Fibroblast of peridontal ligament (primary cell): Measurements from ENCODE around the gene STX10.
"Not testable (repeated sequence)": the region's sequence is repeated elsewhere in the genome, so short reads cannot be mapped to it uniquely, and the experiment has no call there.

Experiments
- DNase-seq: peaks from one replicate; pipeline ENCODE4 v3.0.0-alpha.2; 2010; ENCODE audit errors: extremely low read depth

STX10 gene

GRCh38 chr19:13150187-13150930 lies at the start of gene STX10, which contains the start of gene IER2:
Gene STX10, minus strand, starts transcription at chr19:13150375. Its CDS starts 202 bp downstream, at chr19:13150173.
Gene IER2, plus strand, starts transcription at chr19:13150411. Its CDS starts 2,776 bp downstream, at chr19:13153187.
- peak; percentile 95 for DNase-seq

GRCh38 chr19:13198634-13199033 lies 48.5 kb upstream of the STX10 start:
- DNase-seq = no peak

GRCh38 chr19:13195678-13196077 lies 45.5 kb upstream of the STX10 start:
- no peak for DNase-seq

- no peak for DNase-seq
Observed at GRCh38 chr19:13190781-13191540, 40.8 kb upstream of the STX10 start.

- DNase-seq = no peak
Observed at GRCh38 chr19:13189600-13189999, 39.4 kb upstream of the STX10 start.

- no peak for DNase-seq
Observed at GRCh38 chr19:13187419-13187818, 37.2 kb upstream of the STX10 start.

- DNase-seq = not testable (repeated sequence)
Observed at GRCh38 chr19:13186688-13187087, 36.5 kb upstream of the STX10 start.

GRCh38 chr19:13185763-13186657 lies 35.8 kb upstream of the STX10 start:
- not testable (repeated sequence) for DNase-seq

- DNase-seq = not testable (repeated sequence)
Observed at GRCh38 chr19:13184926-13185325, 34.8 kb upstream of the STX10 start.

- DNase-seq = peak; percentile 65
Observed at GRCh38 chr19:13181747-13182388, 31.7 kb upstream of the STX10 start.

GRCh38 chr19:13178291-13178690 lies 28.1 kb upstream of the STX10 start:
- DNase-seq = not testable (repeated sequence)

- DNase-seq = not testable (repeated sequence)
Observed at GRCh38 chr19:13177584-13177983, 27.4 kb upstream of the STX10 start.

- no peak for DNase-seq
Observed at GRCh38 chr19:13176345-13176744, 26.2 kb upstream of the STX10 start.

- no peak for DNase-seq
Observed at GRCh38 chr19:13173139-13173737, 23.1 kb upstream of the STX10 start.

- DNase-seq = peak; percentile 79
Observed at GRCh38 chr19:13172346-13173138, 22.4 kb upstream of the STX10 start.

- DNase-seq = no peak
Observed at GRCh38 chr19:13171146-13171545, 21.0 kb upstream of the STX10 start.

- DNase-seq = no peak
Observed at GRCh38 chr19:13169769-13170168, 19.6 kb upstream of the STX10 start.

GRCh38 chr19:13166151-13166550 lies 16.0 kb upstream of the STX10 start:
- not testable (repeated sequence) for DNase-seq

- DNase-seq = no peak
Observed at GRCh38 chr19:13165162-13165997, 15.2 kb upstream of the STX10 start.
